AML-193 (cell line): ENCODE results near the gene REEP5.
"Not testable (repeated sequence)": the region's sequence is repeated elsewhere in the genome, so short reads cannot be mapped to it uniquely, and the experiment has no call there.

Source experiments
- DNase-seq, 2 experiments: peaks; one replicate each; lab custom pipeline; 2025; lab: John Stamatoyannopoulos, UW

The REEP5 gene

GRCh38 chr5:112933105-112933504 lies 11.1 kb upstream of the REEP5 start:
- no peak for DNase-seq

GRCh38 chr5:112931473-112931872 lies 9.4 kb upstream of the REEP5 start:
- DNase-seq: no peak

GRCh38 chr5:112930082-112930344 lies 8.0 kb upstream of the REEP5 start:
- DNase-seq: peak; percentile 73 to 85

GRCh38 chr5:112929336-112930081 lies 7.5 kb upstream of the REEP5 start:
- DNase-seq: no peak

- no peak for DNase-seq
Observed at GRCh38 chr5:112923988-112924387, 2.0 kb upstream of the REEP5 start.

- peak; percentile 69 to 90 for DNase-seq
Observed at GRCh38 chr5:112923148-112923917, 1.3 kb upstream of the REEP5 start.

GRCh38 chr5:112921026-112921832 lies 798 bp downstream of the REEP5 start:
- peak; percentile 16 to 27 for DNase-seq

GRCh38 chr5:112919972-112920371 lies 2.1 kb downstream of the REEP5 start:
- no peak for DNase-seq

GRCh38 chr5:112918679-112919078 lies 3.3 kb downstream of the REEP5 start:
- DNase-seq: no peak

GRCh38 chr5:112918136-112918535 lies 3.9 kb downstream of the REEP5 start:
- no peak for DNase-seq

GRCh38 chr5:112917453-112917995 lies 4.5 kb downstream of the REEP5 start:
- DNase-seq: no peak

GRCh38 chr5:112915831-112916230 lies 6.2 kb downstream of the REEP5 start:
- DNase-seq: no peak

- DNase-seq: no peak
Observed at GRCh38 chr5:112914584-112914983, 7.4 kb downstream of the REEP5 start.

- no peak for DNase-seq
Observed at GRCh38 chr5:112910529-112910928, 11.5 kb downstream of the REEP5 start.

- DNase-seq: no peak
Observed at GRCh38 chr5:112908854-112909253, 13.2 kb downstream of the REEP5 start.

GRCh38 chr5:112907166-112907631 lies 14.8 kb downstream of the REEP5 start:
- no peak for DNase-seq

- DNase-seq: no peak
Observed at GRCh38 chr5:112906637-112907036, 15.4 kb downstream of the REEP5 start.

GRCh38 chr5:112904996-112905395 lies 17.0 kb downstream of the REEP5 start:
- not testable (repeated sequence) for DNase-seq

- DNase-seq: no peak
Observed at GRCh38 chr5:112902561-112902960, 19.5 kb downstream of the REEP5 start.

GRCh38 chr5:112895682-112896081 lies 26.3 kb downstream of the REEP5 start:
- no peak for DNase-seq

GRCh38 chr5:112892776-112893175 lies 29.3 kb downstream of the REEP5 start:
- DNase-seq: no peak

GRCh38 chr5:112892066-112892465 lies 30.0 kb downstream of the REEP5 start:
- not testable (repeated sequence) for DNase-seq
